Dermis blood vessel endothelial cell (primary cell): Measurements from ENCODE around the gene AGMAT. TPM values are rescaled to one million over a fixed set of nuclear protein-coding genes. Genes with fewer than 3 reads are reported as not detected.

Experiments
- DNase-seq: peaks from one replicate; pipeline ENCODE4 v3.0.0; 2010
- total RNA-seq: library from RNA; depleted of rRNA; stranded (reverse); fragments of >200 nt; gene quantifications from 2 replicates; pipeline ENCODE4 v1.2.3, GENCODE V29; 2014

AGMAT gene
- total RNA-seq, 1 donor from 2014 or later = 0.34 TPM

DNA sequence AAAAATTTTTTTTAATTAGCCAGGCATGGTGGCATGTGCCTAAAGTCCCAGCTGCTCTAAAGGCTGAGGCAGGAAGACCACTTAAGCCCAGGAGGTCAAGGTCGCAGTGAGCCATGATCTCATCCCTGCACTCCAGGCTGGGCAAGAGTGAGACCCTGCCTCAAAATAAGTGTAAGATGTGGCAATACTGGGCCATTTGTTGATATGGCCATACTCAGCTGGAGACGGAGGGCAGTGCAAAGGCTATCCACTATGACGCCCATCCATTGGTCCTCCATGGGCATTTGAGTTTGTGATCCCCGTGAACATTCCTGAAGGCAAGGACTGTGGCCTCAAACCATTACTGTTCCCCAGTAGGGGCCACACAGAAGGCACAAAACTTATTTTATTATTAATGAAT lies 62.3 kb downstream of the AGMAT start:
- no peak for DNase-seq

Other genes with a start within 250 kb of the AGMAT start
- 54.1 and 66.8 TPM in 2 replicates for gene EFHD2, start 175.2 kb downstream of the AGMAT start, total RNA-seq
- gene CTRC, start 146.6 kb downstream of the AGMAT start, total RNA-seq = not detected in 2 replicates
- not detected in 2 replicates for gene CELA2A, start 128.3 kb downstream of the AGMAT start, total RNA-seq
- gene CELA2B, start 108.9 kb downstream of the AGMAT start, total RNA-seq = not detected in 2 replicates
- 5.5 and 11.9 TPM in 2 replicates for gene CASP9, start 60.8 kb downstream of the AGMAT start, total RNA-seq
- 15.1 and 16.8 TPM in 2 replicates for gene DNAJC16, start 58.2 kb downstream of the AGMAT start, total RNA-seq
- gene DDI2, start 32.4 kb upstream of the AGMAT start, total RNA-seq = 18.9 and 22.9 TPM in 2 replicates
- gene PLEKHM2, start 99.3 kb upstream of the AGMAT start, total RNA-seq = 61.8 and 77.2 TPM in 2 replicates
- gene SLC25A34, start 151.2 kb upstream of the AGMAT start, total RNA-seq = 0.33 and 1.7 TPM in 2 replicates
- not detected in 2 replicates for gene TMEM82, start 157.4 kb upstream of the AGMAT start, total RNA-seq
- gene FBLIM1, start 173.7 kb upstream of the AGMAT start, total RNA-seq = 195 and 296 TPM in 2 replicates
- gene UQCRHL, start 222.6 kb upstream of the AGMAT start, total RNA-seq = 2.1 and 3.4 TPM in 2 replicates